Psoas muscle (tissue), 8 donors: ENCODE data around the gene NOTO. TPM values are rescaled to one million over a fixed set of nuclear protein-coding genes. Genes with fewer than 3 reads are reported as not detected.

Experiments
- ATAC-seq, 4 donors: fragments of 200-7000 bp; cut with Tn5 transposase; one replicate each; pipeline ENCODE4 v1.9.1; 2020; ENCODE audit warnings: moderate library complexity in 3 of 4, mild to moderate bottlenecking in 2 of 4
- DNase-seq, 2 donors: peaks; one replicate each; pipeline ENCODE4 v3.0.0-alpha.2; 2020
- H3K27ac ChIP-seq: fragments of 200-600 bp; one replicate; pipeline ENCODE4 v1.8.0; 2022
- H3K27me3 ChIP-seq, 3 donors: fragments of 200-600 bp in 1 of 3; one replicate each; pipeline versions ENCODE4 v1.6.1 to v1.8.0; 2013 to 2022; ENCODE audit warnings: low read length in 2 of 3, mild to moderate bottlenecking in 2 of 3, moderate library complexity in 1 of 3; ENCODE audit not compliant: insufficient read depth in 3 of 3
- H3K36me3 ChIP-seq, 2 donors: fragments of 200-600 bp in 1 of 2; one replicate each; pipeline versions ENCODE4 v1.6.1 to v1.8.0; 2013 to 2022; ENCODE audit warnings: low read depth in 1 of 2, mild to moderate bottlenecking in 1 of 2, moderate library complexity in 1 of 2; ENCODE audit not compliant: insufficient read depth in 1 of 2
- H3K4me1 ChIP-seq: fragments of 200-600 bp; one replicate; pipeline ENCODE4 v1.8.0; 2022
- H3K4me3 ChIP-seq: fragments of 200-600 bp; one replicate; pipeline ENCODE4 v1.8.0; 2022; ENCODE audit warnings: mild to moderate bottlenecking
- H3K9me3 ChIP-seq: fragments of 200-600 bp; one replicate; pipeline ENCODE4 v1.8.0; 2022
- WGBS, 3 donors: extraction: QIAGEN DNeasy Blood & Tissue Kit; methylation state at CpG; one replicate each; pipeline versions ENCODE4 v1.1.6 to v1.1.7; 2013; 5-methylcytosine and 5-hydroxymethylcytosine counted together
- intact Hi-C, 2 donors: fragments of 100-400 bp; cut with DNase I; formaldehyde crosslinking; loops; one replicate each; pipeline versions ENCODE4 v1.11.0 to v1.14.2; 2022
- polyA plus RNA-seq, 3 donors: library from polyadenylated mRNA; stranded (reverse); fragments of 200-250 nt; gene quantifications; one replicate each; pipeline ENCODE4 v1.2.3, GENCODE V29; 2013
- total RNA-seq, 4 donors: library from RNA; stranded (reverse); fragmentation: NEBNext Ultra II Directional in 2 of 4; extraction: Animal tissue kit (Norgen Biotek cat#: 25700) in 2 of 4; gene quantifications; one replicate each; pipeline versions ENCODE4 v1.2.1 to v1.2.4, GENCODE V29; 2021 to 2023
- TF ChIP-seq, protein P1 (sequence below): fragments of 200-600 bp; IDR thresholded peaks from one replicate; pipeline ENCODE4 v1.8.0; 2022; ENCODE audit warnings: antibody characterized with exemption
- donor health status: healthy with polysubstance abuse.
- donor health status: DM: no; HTN: no; CAD: no; lungs with moderate emphysema.
- donor health status: Bipolar disorder and iron deficiency.
- donor health status: healthy.
- donor health status: DM: yes; HTN: yes; CAD: no.
- donor health status: DM: no; HTN: no; CAD: no.
- donor health status: DM: no; HTN: no; CAD: no.
- donor health status: DM: yes; HTN: yes; CAD: no.

The NOTO gene
- total and polyA plus RNA-seq, 7 donors = not detected

DNA sequence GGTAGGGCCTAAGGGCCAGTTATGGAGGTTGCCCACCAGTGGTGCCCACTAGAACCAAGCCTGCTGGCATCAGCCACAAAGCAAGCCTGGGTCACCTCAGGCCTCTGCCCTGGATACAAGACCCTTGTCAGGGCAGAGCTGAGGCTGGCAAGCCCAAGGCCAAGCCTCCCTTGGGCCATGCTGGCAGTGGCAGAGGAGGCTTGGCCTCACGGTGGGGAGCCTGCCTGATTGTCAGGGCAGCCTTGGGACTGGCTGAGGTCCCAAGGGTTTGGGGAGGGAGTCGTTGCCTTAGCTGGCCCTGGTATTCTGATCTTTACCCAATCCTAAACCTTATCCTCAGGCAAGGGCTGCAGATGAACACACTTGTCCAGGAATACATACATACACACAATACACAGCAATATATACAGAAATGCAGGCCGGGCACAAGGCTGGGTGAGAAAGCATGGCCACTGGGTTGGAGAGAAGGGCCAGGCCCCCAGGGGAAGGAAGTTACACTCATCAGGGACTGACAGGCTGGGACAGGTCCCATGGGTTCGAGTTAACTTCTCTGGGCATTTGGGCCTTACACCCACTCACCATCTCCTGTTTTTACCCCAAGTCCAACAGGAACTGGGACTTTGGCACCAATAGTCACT lies 52.8 kb downstream of the NOTO start:
- Histone ChIP-seq H3K27me3 (no peaks in the 10 kb centered on the region), H3K4me3 (no peak overlapping the region), H3K36me3 (peaks cover 7 to 52% of the 10 kb centered on the region in 2 donors), H3K27ac (no peak overlapping the region), H3K9me3 (no peaks in the 10 kb centered on the region), H3K4me1 (no peaks in the 10 kb centered on the region)
- TF ChIP-seq, protein P1, sequence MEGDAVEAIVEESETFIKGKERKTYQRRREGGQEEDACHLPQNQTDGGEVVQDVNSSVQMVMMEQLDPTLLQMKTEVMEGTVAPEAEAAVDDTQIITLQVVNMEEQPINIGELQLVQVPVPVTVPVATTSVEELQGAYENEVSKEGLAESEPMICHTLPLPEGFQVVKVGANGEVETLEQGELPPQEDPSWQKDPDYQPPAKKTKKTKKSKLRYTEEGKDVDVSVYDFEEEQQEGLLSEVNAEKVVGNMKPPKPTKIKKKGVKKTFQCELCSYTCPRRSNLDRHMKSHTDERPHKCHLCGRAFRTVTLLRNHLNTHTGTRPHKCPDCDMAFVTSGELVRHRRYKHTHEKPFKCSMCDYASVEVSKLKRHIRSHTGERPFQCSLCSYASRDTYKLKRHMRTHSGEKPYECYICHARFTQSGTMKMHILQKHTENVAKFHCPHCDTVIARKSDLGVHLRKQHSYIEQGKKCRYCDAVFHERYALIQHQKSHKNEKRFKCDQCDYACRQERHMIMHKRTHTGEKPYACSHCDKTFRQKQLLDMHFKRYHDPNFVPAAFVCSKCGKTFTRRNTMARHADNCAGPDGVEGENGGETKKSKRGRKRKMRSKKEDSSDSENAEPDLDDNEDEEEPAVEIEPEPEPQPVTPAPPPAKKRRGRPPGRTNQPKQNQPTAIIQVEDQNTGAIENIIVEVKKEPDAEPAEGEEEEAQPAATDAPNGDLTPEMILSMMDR = no peak
- 40 to 56% (median 54%) methylated on average over 4 of the region's 4 CpGs for WGBS, 3 donors
- intact Hi-C loops = loop anchor here in 1 of 2 donors (5.0 kb wide), 1 partner anchor 93 kb away; no protein-coding TSS in a partner anchor
- DNase-seq = no peak
- no peak for ATAC-seq

DNA sequence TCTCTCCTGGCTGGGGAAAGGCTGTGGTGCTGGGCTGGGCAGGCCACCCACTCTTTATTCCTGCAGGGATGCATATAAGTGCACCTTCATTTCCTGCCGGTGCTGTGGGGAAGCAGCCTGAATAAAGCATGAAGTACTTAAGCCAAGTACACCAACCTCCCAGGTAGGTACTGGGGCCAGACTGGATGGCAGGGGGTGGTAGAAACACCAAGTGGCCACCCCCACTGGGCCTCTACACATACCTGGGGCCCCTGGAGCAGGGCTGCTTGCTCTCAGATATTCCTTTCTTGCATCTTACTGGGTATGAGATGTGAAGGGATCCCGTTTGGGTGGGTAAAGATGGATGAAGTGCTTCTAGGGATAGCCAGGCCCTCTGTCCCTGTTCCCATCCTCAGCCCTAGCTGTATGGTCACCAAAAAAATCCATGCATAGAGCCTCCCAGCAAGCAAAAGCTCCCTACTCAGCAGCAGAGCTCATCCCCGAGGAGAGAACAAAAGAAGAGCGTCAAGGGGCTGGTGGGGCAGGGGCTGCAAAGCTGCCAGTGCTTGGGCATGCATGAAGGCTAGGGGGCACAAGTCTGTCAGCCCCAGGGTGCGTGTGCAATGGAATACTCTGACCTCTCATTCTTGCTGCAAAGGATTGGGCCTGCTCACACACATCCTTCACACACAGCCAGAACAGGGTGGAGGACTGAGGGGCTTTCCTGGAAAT lies 53.7 kb downstream of the NOTO start:
- intact Hi-C loops = loop anchor here in 1 of 2 donors (5.0 kb wide), 1 partner anchor 94 kb away; no protein-coding TSS in a partner anchor
- WGBS, 3 donors = 60 to 62% (median 61%) methylated on average over 5 of the region's 5 CpGs
- ATAC-seq = no peak
- Histone ChIP-seq H3K27me3 (no peaks in the 10 kb centered on the region), H3K4me3 (no peak overlapping the region), H3K4me1 (no peaks in the 10 kb centered on the region), H3K36me3 (peaks cover 2 to 42% of the 10 kb centered on the region in 2 donors), H3K27ac (no peak overlapping the region), H3K9me3 (no peaks in the 10 kb centered on the region)
- DNase-seq = no peak
- TF ChIP-seq, protein P1 = no peak

DNA sequence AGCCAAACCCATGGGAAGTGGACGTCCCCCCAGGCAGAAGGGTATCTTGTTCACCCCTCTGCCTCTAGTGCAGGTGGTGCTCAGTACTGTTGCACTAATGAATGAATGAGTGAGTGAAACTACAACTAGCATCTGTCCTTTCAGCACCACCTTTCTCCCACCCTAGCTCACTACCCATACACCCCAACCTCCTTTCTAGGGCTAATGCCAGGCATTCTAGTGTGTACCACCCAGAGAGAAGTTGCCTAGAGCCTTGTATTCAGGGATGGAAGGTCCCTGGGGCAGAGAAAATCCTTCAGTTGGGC lies 54.2 kb downstream of the NOTO start:
- DNase-seq (no peak), ATAC-seq (no peak)
- 47 to 70% (median 69%) methylated on average over 1 of the region's 1 CpG for WGBS, 3 donors
- H3K27ac ChIP-seq = no peak overlapping the region
- intact Hi-C loops = loop anchor here in 1 of 2 donors (5.0 kb wide), 1 partner anchor 94 kb away; no protein-coding TSS in a partner anchor
- no peaks in the 10 kb centered on the region for H3K9me3 ChIP-seq
- H3K4me3 ChIP-seq = no peak overlapping the region
- no peaks in the 10 kb centered on the region for H3K4me1 ChIP-seq
- peaks cover 2 to 37% of the 10 kb centered on the region in 2 donors for H3K36me3 ChIP-seq
- H3K27me3 ChIP-seq = no peaks in the 10 kb centered on the region
- TF ChIP-seq, protein P1 = no peak

DNA sequence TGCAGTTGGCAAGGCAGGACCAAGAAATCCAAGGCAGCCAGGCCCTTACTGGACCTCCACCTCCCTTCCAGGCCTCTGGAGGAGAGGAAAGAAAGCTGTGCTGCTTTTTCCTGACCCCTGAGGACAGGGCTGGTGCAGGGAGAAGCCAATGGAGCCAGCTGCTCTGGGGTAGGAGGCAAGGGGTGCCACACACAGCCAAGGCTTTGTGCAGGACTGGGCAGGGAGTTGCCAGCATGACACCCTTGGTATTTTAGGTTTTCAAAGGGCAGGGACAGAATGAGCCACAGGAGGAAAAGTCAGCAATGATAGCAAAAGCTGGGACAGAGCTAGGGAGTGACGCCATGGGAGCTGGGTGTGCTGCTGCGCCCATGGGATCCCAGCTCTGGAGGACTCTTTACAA lies 54.6 kb downstream of the NOTO start:
- H3K36me3 ChIP-seq = peaks cover 2 to 33% of the 10 kb centered on the region in 2 donors
- TF ChIP-seq, protein P1 = no peak
- H3K27me3 ChIP-seq = no peaks in the 10 kb centered on the region
- no peak overlapping the region for H3K4me3 ChIP-seq
- DNase-seq (no peak), ATAC-seq (no peak)
- no peaks in the 10 kb centered on the region for H3K4me1 ChIP-seq
- no peak overlapping the region for H3K27ac ChIP-seq
- 83 to 92% (median 91%) methylated on average over 2 of the region's 2 CpGs for WGBS, 3 donors
- H3K9me3 ChIP-seq = no peaks in the 10 kb centered on the region
- intact Hi-C loops = loop anchor here in 1 of 2 donors (5.0 kb wide), 1 partner anchor 95 kb away; no protein-coding TSS in a partner anchor
